WTC11 (cell line): Measurements from ENCODE around the gene PHLDA2. TPM values are rescaled to one million over a fixed set of nuclear protein-coding genes. Genes with fewer than 3 reads are reported as not detected.

Source experiments
- ATAC-seq: fragments of 200-7000 bp; cut with Tn5 transposase; 2 replicates; pipeline ENCODE4 v1.10.0; 2021; ENCODE audit warnings: mild to moderate bottlenecking, moderate library complexity
- CTCF ChIA-PET: fragments of 300-600 bp; sonication (Branson Sonifier 250); formaldehyde crosslinking; loops from one replicate; lab custom pipeline; 2021; ENCODE audit warnings: antibody characterized with exemption; lab: Charles Lee
- POLR2A ChIA-PET: fragments of 350-600 bp; sonication (Branson Sonifier 250); formaldehyde crosslinking; loops from one replicate; lab custom pipeline; 2021; ENCODE audit warnings: antibody characterized with exemption; lab: Charles Lee
- DNase-seq: peaks from one replicate; pipeline ENCODE4 v3.0.0; 2021; ENCODE audit warnings: low spot score
- H3K27ac Mint-ChIP-seq: 2 replicates; pipeline ENCODE4 v1.8.0; 2021; ENCODE audit warnings: mixed read lengths
- H3K27me3 Mint-ChIP-seq: 2 replicates; pipeline ENCODE4 v1.8.0; 2021; ENCODE audit warnings: low read depth, mild to moderate bottlenecking, moderate library complexity, mixed read lengths
- H3K36me3 Mint-ChIP-seq: 2 replicates; pipeline ENCODE4 v1.8.0; 2021; ENCODE audit warnings: mixed read lengths
- H3K4me1 Mint-ChIP-seq: 2 replicates; pipeline ENCODE4 v1.8.0; 2022; ENCODE audit warnings: mixed read lengths
- H3K4me3 Mint-ChIP-seq: 2 replicates; pipeline ENCODE4 v1.8.0; 2021; ENCODE audit warnings: mild to moderate bottlenecking, moderate library complexity, mixed read lengths
- H3K9me3 Mint-ChIP-seq: 2 replicates; pipeline ENCODE4 v1.8.0; 2021; ENCODE audit warnings: mixed read lengths
- AR ChIP-seq: fragments of 250-450 bp; sonication (Bioruptor Pico); IDR thresholded peaks from 2 replicates; pipeline ENCODE4 v1.9.0; 2021; ENCODE audit warnings: mild to moderate bottlenecking
- ATF6 ChIP-seq: sonication (generic); formaldehyde crosslinking; IDR thresholded peaks from 2 replicates; pipeline ENCODE4 v1.8.1; 2023; ENCODE audit warnings: mild to moderate bottlenecking, missing genetic modification reagents
- E2F4 ChIP-seq: sonication (generic); formaldehyde crosslinking; IDR thresholded peaks from 2 replicates; pipeline ENCODE4 v1.8.1; 2022; ENCODE audit warnings: low read depth, mild to moderate bottlenecking, moderate library complexity, missing genetic modification reagents, borderline replicate concordance
- ESRRA ChIP-seq: sonication (generic); formaldehyde crosslinking; IDR thresholded peaks from 2 replicates; pipeline ENCODE4 v1.8.1; 2022; ENCODE audit warnings: mild to moderate bottlenecking, missing genetic modification reagents, borderline replicate concordance
- FOXP1 ChIP-seq: sonication (generic); formaldehyde crosslinking; IDR thresholded peaks from 2 replicates; pipeline ENCODE4 v1.8.0; 2022; ENCODE audit warnings: missing genetic modification reagents, mild to moderate bottlenecking, moderate library complexity, borderline replicate concordance
- GABPB1 ChIP-seq: sonication (generic); formaldehyde crosslinking; IDR thresholded peaks from 2 replicates; pipeline ENCODE4 v1.8.1; 2023; ENCODE audit warnings: mild to moderate bottlenecking, missing genetic modification reagents
- HMGXB4 ChIP-seq: sonication (generic); formaldehyde crosslinking; IDR thresholded peaks from 2 replicates; pipeline ENCODE4 v1.8.1; 2023; ENCODE audit warnings: mild to moderate bottlenecking, moderate library complexity, missing genetic modification reagents
- MLX ChIP-seq: sonication (generic); formaldehyde crosslinking; IDR thresholded peaks from 2 replicates; pipeline ENCODE4 v1.8.1; 2023; ENCODE audit warnings: mild to moderate bottlenecking, missing genetic modification reagents, moderate library complexity
- MYBL2 ChIP-seq: sonication (generic); formaldehyde crosslinking; IDR thresholded peaks from 2 replicates; pipeline ENCODE4 v1.8.1; 2023; ENCODE audit warnings: mild to moderate bottlenecking, moderate library complexity, missing genetic modification reagents
- NFATC4 ChIP-seq: fragments of 250-450 bp; sonication (Bioruptor Pico); IDR thresholded peaks from 2 replicates; pipeline ENCODE4 v1.9.0; 2021; ENCODE audit warnings: mild to moderate bottlenecking
- NFYB ChIP-seq: sonication (generic); formaldehyde crosslinking; conservative IDR thresholded peaks from 2 replicates; pipeline ENCODE4 v1.8.0; 2022; ENCODE audit warnings: low read depth, missing genetic modification reagents
- PRDM15 ChIP-seq: sonication (generic); formaldehyde crosslinking; IDR thresholded peaks from 2 replicates; pipeline ENCODE4 v1.8.0; 2022; ENCODE audit warnings: missing genetic modification reagents
- RELA ChIP-seq: sonication (generic); formaldehyde crosslinking; IDR thresholded peaks from 2 replicates; pipeline ENCODE4 v1.8.1; 2022; ENCODE audit warnings: missing genetic modification reagents, mild to moderate bottlenecking, borderline replicate concordance
- SMAD3 ChIP-seq: sonication (generic); formaldehyde crosslinking; IDR thresholded peaks from 2 replicates; pipeline ENCODE4 v1.8.0; 2022; ENCODE audit warnings: missing genetic modification reagents, mild to moderate bottlenecking, borderline replicate concordance
- SMAD4 ChIP-seq: sonication (generic); formaldehyde crosslinking; IDR thresholded peaks from 2 replicates; pipeline ENCODE4 v1.8.0; 2022; ENCODE audit warnings: mild to moderate bottlenecking, missing genetic modification reagents
- STAT6 ChIP-seq: sonication (generic); formaldehyde crosslinking; conservative IDR thresholded peaks from 2 replicates; pipeline ENCODE4 v1.8.1; 2023; ENCODE audit warnings: mild to moderate bottlenecking, low read depth, missing genetic modification reagents, moderate library complexity
- TP53 ChIP-seq: sonication (generic); formaldehyde crosslinking; IDR thresholded peaks from 2 replicates; pipeline ENCODE4 v1.8.1; 2023; ENCODE audit warnings: mild to moderate bottlenecking, missing genetic modification reagents
- ZBTB43 ChIP-seq: sonication (generic); formaldehyde crosslinking; IDR thresholded peaks from 2 replicates; pipeline ENCODE4 v1.8.1; 2023; ENCODE audit warnings: mild to moderate bottlenecking, missing genetic modification reagents
- ZNF423 ChIP-seq: fragments of 250-450 bp; sonication (Bioruptor Pico); IDR thresholded peaks from 2 replicates; pipeline ENCODE4 v2.1.2; 2022; ENCODE audit warnings: mild to moderate bottlenecking, moderate library complexity
- total RNA-seq: library from RNA; stranded (reverse); gene quantifications from 3 replicates; pipeline ENCODE4 v1.2.3, GENCODE V29; 2021

PHLDA2 gene
- total RNA-seq, 1 experiment from 2014 or later, result 9.6 TPM

GRCh38 chr11:2919837-2920236 is 9.4 kb downstream of the PHLDA2 start:
- POLR2A ChIA-PET, result no interaction called here
- TF ChIP-seq E2F4 (CRISPR knock-in tag) (no peak), SMAD4 (CRISPR knock-in tag) (no peak), ZBTB43 (CRISPR knock-in tag) (no peak), ZNF423 (no peak), ESRRA (CRISPR knock-in tag) (no peak), TP53 (no peak), PRDM15 (no peak), MLX (CRISPR knock-in tag) (no peak), STAT6 (CRISPR knock-in tag) (no peak), GABPB1 (CRISPR knock-in tag) (no peak), SMAD3 (no peak)
- TF ChIP-seq, all 79 proteins: peak for 0
- ATAC-seq (no peak), DNase-seq (no peak)
- Mint-ChIP-seq H3K36me3 (no peaks in the 10 kb centered on the region), H3K27ac (no peak overlapping the region), H3K4me3 (no peak overlapping the region), H3K27me3 (no peaks in the 10 kb centered on the region), H3K4me1 (no peaks in the 10 kb centered on the region), H3K9me3 (no peaks in the 10 kb centered on the region)
- CTCF ChIA-PET, result interaction anchor here (1.5 to 4.3 kb wide), 3 partner anchors 10 to 388 kb away, joined by 5 to 16 read pairs (median 7); partner anchors contain the start of gene PHLDA2

GRCh38 chr11:2919188-2919587 is 10.0 kb downstream of the PHLDA2 start:
- DNase-seq (no peak), ATAC-seq (no peak)
- Mint-ChIP-seq H3K4me1 (no peaks in the 10 kb centered on the region), H3K4me3 (no peak overlapping the region), H3K27ac (no peak overlapping the region), H3K36me3 (no peaks in the 10 kb centered on the region), H3K9me3 (no peaks in the 10 kb centered on the region), H3K27me3 (no peaks in the 10 kb centered on the region)
- ChIA-PET POLR2A (no interaction called here), CTCF (interaction anchor here (2.6 to 4.3 kb wide), 2 partner anchors 11 to 27 kb away, joined by 7 to 16 read pairs; partner anchors contain the start of gene PHLDA2)
- TF ChIP-seq HMGXB4 (no peak), ATF6 (CRISPR knock-in tag) (no peak), NFYB (CRISPR knock-in tag) (no peak), FOXP1 (no peak), RELA (no peak), MYBL2 (CRISPR knock-in tag) (no peak), AR (no peak), NFATC4 (CRISPR knock-in tag) (no peak)
